HG03045 (cell line): ENCODE measurements around the gene ZNF280A.
"Not testable (repeated sequence)": the region's sequence is repeated elsewhere in the genome, so short reads cannot be mapped to it uniquely, and the experiment has no call there.

Experiments
- ATAC-seq: cut with Tn5 transposase; IDR thresholded peaks from one replicate; pipeline ENCODE4 v1.9.1; 2021; ENCODE audit warnings: mild to moderate bottlenecking, moderate library complexity; ENCODE audit not compliant: unreplicated experiment

ZNF280A gene

GRCh38 chr22:22545084-22545483 is 25.0 kb upstream of the ZNF280A start:
- no peak for ATAC-seq

DNA sequence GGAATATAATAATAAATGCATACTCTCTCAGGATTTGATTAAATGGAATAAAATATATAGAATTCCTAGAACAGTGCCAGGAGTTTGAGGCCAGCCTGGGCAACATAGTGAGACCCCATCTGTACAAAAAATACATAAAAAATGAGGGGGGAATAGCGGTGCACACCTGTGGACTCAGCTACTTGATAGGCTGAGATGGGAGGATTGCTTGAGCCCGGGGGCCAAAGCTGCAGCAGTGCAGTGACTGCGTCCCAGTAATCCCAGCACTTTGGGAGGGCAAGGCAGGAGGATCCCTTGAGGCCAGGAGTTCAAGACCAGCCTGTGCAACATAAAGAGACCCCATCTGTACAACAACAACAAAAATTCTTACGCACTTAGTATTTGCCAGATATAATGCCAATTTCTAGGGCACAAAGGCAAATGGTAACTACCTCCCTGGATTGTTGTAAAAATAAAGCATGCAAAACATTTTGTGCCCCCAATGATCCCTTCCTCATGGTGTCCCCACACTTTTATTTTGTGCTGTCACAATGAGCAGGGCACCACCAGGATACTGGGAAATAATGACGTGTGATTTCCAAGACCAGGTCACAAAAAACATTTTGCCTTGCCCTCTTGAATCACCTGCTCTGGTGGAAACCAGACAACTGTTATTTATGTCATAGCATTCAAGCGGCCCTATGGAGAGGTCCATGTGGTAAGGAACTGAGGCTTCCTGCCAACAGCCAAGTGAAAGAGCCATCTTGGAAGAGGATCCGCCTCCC is 18.3 kb upstream of the ZNF280A start:
- ATAC-seq = no peak

DNA sequence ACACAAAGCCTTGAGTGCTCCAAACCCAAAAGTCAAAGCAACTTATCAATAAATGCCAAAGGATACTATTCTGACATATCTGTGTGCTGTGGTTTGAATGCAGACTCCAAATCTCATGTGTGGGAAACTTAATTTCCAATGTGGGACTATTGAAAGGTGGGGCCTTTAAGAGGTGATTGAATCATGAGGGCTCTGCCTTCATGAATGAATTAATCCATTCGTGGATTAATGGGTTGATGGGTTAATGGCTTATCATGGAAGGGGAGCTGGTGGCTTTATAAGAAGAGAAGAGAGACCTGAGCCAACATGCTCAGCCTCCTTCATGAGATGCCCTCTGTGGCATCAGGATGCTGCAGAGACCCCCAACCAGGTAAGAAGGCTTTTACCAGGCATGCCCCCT is 16.8 kb upstream of the ZNF280A start:
- ATAC-seq = no peak

- no peak for ATAC-seq
Measured at GRCh38 chr22:22536515-22536914, 16.4 kb upstream of the ZNF280A start.

DNA sequence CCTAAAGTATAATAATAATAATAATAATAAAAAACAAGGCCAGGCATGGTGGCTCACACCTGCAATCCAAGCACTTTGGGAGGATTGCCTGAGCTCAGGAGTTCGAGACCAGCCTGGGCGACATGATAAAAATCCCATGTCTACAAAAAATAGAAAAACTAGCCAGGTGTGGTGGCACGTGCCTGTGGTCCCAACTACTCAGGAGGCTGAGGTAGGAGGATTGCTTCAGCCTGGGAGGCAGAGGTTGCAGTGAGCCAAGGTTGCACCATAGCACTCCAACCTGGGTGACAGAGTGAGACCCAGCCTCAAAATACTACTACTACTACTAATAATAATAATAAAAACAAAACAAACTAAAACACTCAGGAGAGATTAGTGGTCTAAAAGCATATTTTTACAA is 15.6 kb upstream of the ZNF280A start:
- ATAC-seq = no peak

DNA sequence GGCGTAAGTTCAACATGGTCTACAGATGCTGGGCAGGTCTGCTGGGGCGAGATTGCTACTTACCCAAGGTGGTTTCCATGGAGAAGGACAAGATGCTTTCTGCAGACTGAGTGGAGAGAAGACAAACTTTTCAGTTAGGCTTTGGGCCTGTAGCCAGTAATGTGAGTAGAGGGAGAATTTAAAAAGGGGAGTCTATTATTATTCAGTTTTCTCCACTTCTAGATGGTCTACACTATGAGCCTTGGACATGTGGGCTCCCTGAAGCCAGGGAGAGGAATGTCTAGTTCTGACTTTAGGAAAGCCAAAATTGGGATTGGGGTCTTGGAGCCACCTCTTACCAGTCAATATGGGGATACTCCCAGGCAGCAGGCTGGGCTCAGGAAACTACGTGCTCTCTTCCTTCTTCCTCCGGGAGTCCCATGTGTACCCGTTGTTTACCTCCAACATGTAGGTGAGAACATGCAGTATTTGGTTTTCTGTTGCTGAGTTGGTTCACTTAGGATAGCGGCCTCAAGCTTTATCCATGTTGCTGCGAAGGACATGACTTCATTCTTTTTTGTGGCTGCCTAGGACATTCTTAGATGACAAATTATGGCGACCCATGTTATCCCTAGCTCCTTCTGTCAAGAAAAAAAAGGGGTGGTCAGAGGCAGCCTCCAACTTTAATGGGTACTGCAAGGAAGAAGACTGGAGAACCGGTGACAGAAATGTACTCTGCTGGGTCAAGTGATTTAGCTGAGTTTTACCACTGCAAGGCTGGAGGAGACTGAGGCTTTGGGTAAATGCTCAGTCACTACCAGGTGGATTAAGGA is 14.7 kb upstream of the ZNF280A start:
- ATAC-seq = no peak

GRCh38 chr22:22533863-22534262 is 13.8 kb upstream of the ZNF280A start:
- no peak for ATAC-seq

DNA sequence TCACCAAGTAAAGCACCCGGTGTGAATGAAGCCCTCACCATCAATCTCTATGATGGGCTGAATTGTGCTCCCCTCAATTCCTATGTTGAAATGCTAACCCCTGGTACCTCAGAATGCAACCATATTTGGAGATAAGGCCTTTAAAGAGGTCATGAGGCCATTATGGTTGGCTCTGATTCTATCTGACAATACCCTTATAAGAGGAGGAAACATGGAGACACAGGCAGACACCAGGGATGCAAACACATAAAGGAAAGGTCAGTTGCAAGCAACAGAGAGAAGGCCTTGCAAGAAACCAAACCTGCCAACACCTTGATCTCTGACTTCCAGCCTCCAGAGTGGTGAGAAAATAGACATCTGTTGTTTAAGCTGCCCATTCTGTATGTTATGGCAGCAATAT is 13.3 kb upstream of the ZNF280A start:
- ATAC-seq = no peak

DNA sequence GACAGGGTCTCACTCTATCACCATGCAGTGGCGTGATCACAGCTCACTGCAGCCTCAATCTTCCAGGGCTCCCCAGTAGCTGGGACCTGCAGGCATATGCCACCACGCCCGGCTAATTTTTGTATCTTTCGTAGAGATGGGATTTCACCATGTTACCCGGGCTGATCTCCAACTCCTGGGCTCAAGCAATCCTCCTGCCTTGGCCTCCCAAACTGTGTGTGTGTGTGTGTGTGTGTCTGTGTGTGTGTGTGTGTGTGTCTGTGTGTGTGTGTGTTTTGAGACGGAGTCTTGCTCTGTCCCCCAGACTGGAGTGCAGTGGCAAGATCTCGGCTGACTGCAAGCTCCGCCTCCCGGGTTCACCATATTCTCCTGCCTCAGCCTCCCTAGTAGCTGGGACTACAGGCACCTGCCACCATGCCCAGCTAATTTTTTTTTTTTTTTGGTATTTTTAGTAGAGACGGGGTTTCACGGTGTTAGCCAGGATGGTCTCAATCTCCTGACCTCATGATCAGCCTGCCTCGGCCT is 12.5 kb upstream of the ZNF280A start:
- not testable (repeated sequence) for ATAC-seq

DNA sequence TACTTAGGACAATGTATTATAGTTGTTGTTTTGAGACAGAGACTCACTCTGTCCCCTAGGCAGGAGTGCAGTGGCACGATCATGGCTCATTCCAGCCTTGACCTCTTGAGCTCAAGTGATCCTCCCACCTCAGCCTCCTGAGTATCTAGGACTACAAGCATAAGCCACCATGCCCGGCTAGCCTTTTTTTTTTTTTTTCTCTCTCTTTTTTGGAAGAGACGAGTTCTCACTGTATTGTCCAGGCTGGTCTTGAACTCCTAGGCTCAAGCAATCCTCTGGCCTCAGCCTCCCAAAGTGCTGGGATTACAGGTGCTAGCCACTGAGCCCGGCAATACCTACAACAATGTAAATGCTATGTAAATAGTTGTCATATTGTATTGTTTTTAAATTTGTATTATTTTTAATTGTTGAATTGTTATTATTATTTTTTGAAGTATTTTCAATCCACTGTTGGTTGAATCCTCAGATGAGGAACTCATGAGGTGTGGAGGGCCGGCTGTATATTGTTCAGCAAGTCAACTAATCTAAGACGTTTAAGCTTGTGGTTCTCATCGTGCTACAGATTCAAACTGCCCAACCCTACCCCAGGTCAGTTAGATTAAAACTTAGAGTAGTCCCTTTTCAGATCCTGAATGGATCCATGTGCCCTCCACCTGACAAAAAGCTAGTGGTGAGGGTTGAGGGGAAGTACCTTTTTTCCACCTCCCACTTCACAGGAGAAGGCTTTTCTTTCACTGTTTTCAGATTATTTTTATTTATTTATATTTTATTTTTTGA is 11.9 kb upstream of the ZNF280A start:
- no peak for ATAC-seq

DNA sequence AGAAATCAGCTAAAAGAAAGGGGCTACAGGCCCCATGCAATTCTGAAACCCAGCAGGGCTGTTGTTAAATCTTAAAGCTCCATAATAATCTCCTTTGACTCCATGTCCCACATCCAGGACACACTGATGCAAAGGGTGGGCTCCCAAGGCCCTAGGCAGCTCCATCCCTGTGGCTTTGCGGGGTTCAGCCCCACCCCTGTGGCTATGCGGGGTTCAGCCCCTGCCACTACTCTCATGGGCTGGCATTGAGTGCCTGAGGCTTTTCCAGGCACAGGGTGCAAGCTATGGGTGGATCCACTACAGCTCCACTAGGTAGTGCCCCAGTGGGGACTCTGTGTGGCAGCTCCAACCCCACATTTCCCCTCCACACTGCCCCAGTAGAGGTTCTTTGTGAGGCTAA is 8.7 kb upstream of the ZNF280A start:
- ATAC-seq = no peak

GRCh38 chr22:22527312-22527711 is 7.2 kb upstream of the ZNF280A start:
- ATAC-seq = no peak

GRCh38 chr22:22526125-22526912 is 6.2 kb upstream of the ZNF280A start:
- no peak for ATAC-seq

DNA sequence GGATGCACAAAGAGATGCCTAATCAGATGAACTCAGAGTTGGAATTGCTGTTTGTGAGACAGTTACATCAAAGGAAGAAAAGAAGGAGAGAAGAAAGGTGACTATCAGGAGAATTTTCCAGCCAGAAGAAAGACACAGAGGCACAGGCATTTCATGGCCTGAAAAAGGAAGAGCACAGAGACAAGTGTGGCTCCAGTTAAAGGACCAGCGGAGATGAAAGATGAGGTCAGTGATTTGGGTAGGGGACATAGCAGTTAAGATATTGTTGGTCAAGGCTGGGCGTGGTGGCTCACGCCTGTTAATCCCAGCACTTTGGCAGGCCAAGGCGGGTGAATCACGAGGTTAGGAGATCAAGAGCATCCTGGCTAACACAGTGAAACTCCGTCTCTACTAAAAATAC is 3.4 kb upstream of the ZNF280A start:
- ATAC-seq = no peak

GRCh38 chr22:22521631-22522030 is 1.6 kb upstream of the ZNF280A start:
- no peak for ATAC-seq

GRCh38 chr22:22520667-22521602 is 865 bp upstream of the ZNF280A start:
- no peak for ATAC-seq

DNA sequence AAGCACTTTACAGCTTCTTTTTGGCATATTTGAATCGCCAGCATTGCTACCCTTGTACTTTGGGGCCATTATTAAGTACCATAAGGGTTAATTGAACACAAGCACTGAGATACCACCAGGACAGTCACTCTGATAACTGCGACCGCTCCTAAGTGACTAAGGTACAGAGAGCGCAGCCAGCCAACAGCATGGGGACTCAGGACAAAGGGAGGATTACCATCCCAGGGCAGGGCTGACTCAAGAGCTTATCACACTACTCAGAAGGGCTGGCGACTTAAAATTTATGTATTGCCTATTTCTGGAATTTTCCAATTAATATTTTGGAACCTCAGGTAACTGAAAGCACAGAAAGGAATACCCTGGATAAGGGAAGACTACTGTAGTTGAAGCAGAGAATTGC is 479 bp downstream of the ZNF280A start:
- ATAC-seq = no peak

GRCh38 chr22:22516992-22517391 is 3.1 kb downstream of the ZNF280A start:
- ATAC-seq = no peak

DNA sequence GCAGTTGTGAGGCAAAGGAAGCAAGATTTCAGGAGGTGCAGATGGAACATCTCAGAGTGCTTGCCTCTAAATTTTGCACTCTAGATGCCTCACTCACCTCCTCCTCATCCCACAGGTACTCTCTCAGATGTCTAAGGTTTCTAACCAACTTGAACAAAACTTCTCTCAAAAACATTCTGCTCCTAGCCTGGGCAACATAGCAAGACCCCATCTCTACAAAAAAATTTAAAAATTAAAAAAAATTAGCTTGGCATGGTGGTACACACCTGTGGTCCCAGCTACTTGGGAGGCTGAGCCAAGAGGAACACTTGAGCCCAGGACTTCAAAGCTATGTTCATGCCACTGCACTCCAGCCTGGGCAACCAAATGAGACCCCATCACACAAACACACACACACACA is 4.2 kb downstream of the ZNF280A start:
- ATAC-seq = no peak
